K562 (cell line): Measurements from ENCODE around the gene SLC7A6. TPM values are rescaled to one million over a fixed set of nuclear protein-coding genes. Genes with fewer than 3 reads are reported as not detected.

Experiments used
- ATAC-seq: fragments of 200-7000 bp; cut with Tn5 transposase; 3 replicates; pipeline ENCODE4 v1.9.1; 2020; ENCODE audit warnings: moderate library complexity
- BruUV-seq: library from RNA; stranded (reverse); fragments of 400-500 nt; replicated peaks from 2 replicates; lab custom pipeline; 2021; lab: Mats Ljungman, UMichigan
- CTCF ChIA-PET: fragments of 300-600 bp; formaldehyde crosslinking; extraction: SDS; loops from one replicate; lab custom pipeline; 2021; ENCODE audit warnings: low intra/inter-chr PET ratio; lab: Yijun Ruan, JAX
- POLR2A ChIA-PET: fragments of 300-600, 350-650 bp; sonication (Branson Sonifier 250); formaldehyde crosslinking; extraction: SDS; loops from one replicate; lab custom pipeline; 2021; ENCODE audit warnings: antibody characterized with exemption, inconsistent platforms; lab: Yijun Ruan, JAX
- DNase-seq, 4 experiments: peaks; one replicate each; pipeline versions ENCODE4 v3.0.0 to v3.0.0-alpha.2; 2011 to 2018; ENCODE audit warnings: low spot score in 3 of 4, mixed read lengths in 3 of 4; ENCODE audit errors: extremely low read depth in 1 of 4
- FAIRE-seq: peaks from 2 replicates; lab custom pipeline; 2011; peaks lifted over from hg19 to GRCh38; lab: Jason Lieb, UNC
- H2AFZ ChIP-seq: 2 replicates; pipeline ENCODE4 v1.6.0; 2011; ENCODE audit warnings: low read depth, low read length, control low read depth, inconsistent platforms
- H3K27ac ChIP-seq: fragments of 200-600 bp; 3 replicates; pipeline ENCODE4 v1.8.0; 2011; ENCODE audit warnings: low read depth, mild to moderate bottlenecking, control low read depth, inconsistent platforms, low read length, moderate library complexity, mixed read lengths; ENCODE audit errors: extremely low read depth
- H3K27me3 ChIP-seq, 2 experiments: fragments of 300-600 bp in 1 of 2; 2 replicates in 1 of 2; 3 replicates in 1 of 2; pipeline versions ENCODE4 v1.6.0 to v1.8.0; 2011; ENCODE audit warnings: inconsistent platforms in 2 of 2, low read length in 2 of 2, mild to moderate bottlenecking in 1 of 2, mixed read lengths in 1 of 2, moderate library complexity in 1 of 2; ENCODE audit not compliant: control insufficient read depth in 2 of 2, insufficient read depth in 2 of 2
- H3K36me3 ChIP-seq: fragments of 300-600 bp; 3 replicates; pipeline ENCODE4 v1.8.0; 2011; ENCODE audit warnings: mild to moderate bottlenecking, low read length, inconsistent platforms; ENCODE audit not compliant: control insufficient read depth, insufficient read depth
- H3K4me1 ChIP-seq, 2 experiments: fragments of 200-600 bp in 1 of 2; replicated peaks in 1 of 2; 2 replicates in 1 of 2; 3 replicates in 1 of 2; pipeline versions ENCODE4 v1.5.1 to v1.8.0; 2011; ENCODE audit warnings: inconsistent platforms in 2 of 2, low read length in 2 of 2, mild to moderate bottlenecking in 1 of 2, mixed read lengths in 1 of 2, moderate library complexity in 1 of 2; ENCODE audit not compliant: control insufficient read depth in 2 of 2, insufficient read depth in 2 of 2
- H3K4me2 ChIP-seq: 2 replicates; pipeline ENCODE4 v1.6.1; 2011; ENCODE audit warnings: low read length, control low read depth, inconsistent platforms, mixed read lengths; ENCODE audit not compliant: insufficient read depth
- H3K4me3 ChIP-seq: fragments of 200-600 bp; sonication (generic), shearing (Covaris generic); 2 replicates; pipeline ENCODE4 v1.5.1; 2016; ENCODE audit warnings: control low read depth, inconsistent platforms
- H3K79me2 ChIP-seq: fragments of 200-600 bp; 3 replicates; pipeline ENCODE4 v1.8.0; 2011; ENCODE audit warnings: low read length, inconsistent platforms; ENCODE audit not compliant: control insufficient read depth, insufficient read depth
- H3K9ac ChIP-seq, 2 experiments: 2 replicates each; pipeline versions ENCODE4 v1.6.0 to v1.6.1; 2011; ENCODE audit warnings: low read depth in 2 of 2, low read length in 2 of 2, control low read depth in 1 of 2, inconsistent platforms in 1 of 2, mild to moderate bottlenecking in 1 of 2, mixed read lengths in 1 of 2; ENCODE audit not compliant: insufficient read depth in 1 of 2
- H3K9me1 ChIP-seq: one replicate; pipeline ENCODE4 v1.6.0; 2011; ENCODE audit warnings: inconsistent platforms, mild to moderate bottlenecking, low read length, moderate library complexity; ENCODE audit not compliant: control insufficient read depth, insufficient read depth
- H3K9me3 ChIP-seq: replicated peaks from 2 replicates; pipeline ENCODE4 v1.5.1; 2011; ENCODE audit warnings: low read depth, low read length, inconsistent platforms; ENCODE audit not compliant: control insufficient read depth, insufficient read depth
- H4K20me1 ChIP-seq: replicated peaks from 2 replicates; pipeline ENCODE4 v1.6.1; 2011; ENCODE audit warnings: low read length, inconsistent platforms, mixed read lengths; ENCODE audit not compliant: control insufficient read depth, insufficient read depth
- CHCHD3 ChIP-seq: fragments of 250-450 bp; sonication (Bioruptor Pico); IDR thresholded peaks from 2 replicates; pipeline ENCODE4 v2.1.2; 2022; ENCODE audit warnings: mild to moderate bottlenecking
- CREBBP ChIP-seq: IDR thresholded peaks from one replicate; pipeline ENCODE4 v1.6.1; 2012; ENCODE audit warnings: low read depth, mild to moderate bottlenecking, control low read depth, inconsistent platforms, low read length
- GATA2 ChIP-seq: sonication (generic); formaldehyde crosslinking; IDR thresholded peaks from 2 replicates; pipeline ENCODE4 v1.4.0; 2020; ENCODE audit warnings: mild to moderate bottlenecking, missing genetic modification reagents
- GMEB1 ChIP-seq: fragments of 250-450 bp; sonication (Bioruptor Pico); IDR thresholded peaks from 2 replicates; pipeline ENCODE4 v1.4.0; 2020; ENCODE audit warnings: mild to moderate bottlenecking
- MAZ ChIP-seq, 2 experiments: fragments of 450-650 bp in 1 of 2; sonication (generic) in 1 of 2; formaldehyde crosslinking; IDR thresholded peaks in 1 of 2; conservative IDR thresholded peaks in 1 of 2; 2 replicates each; pipeline versions ENCODE4 v1.4.0 to v1.5.0; 2020; ENCODE audit warnings: mild to moderate bottlenecking in 1 of 2, missing genetic modification reagents in 1 of 2
- MTF1 ChIP-seq: fragments of 250-450 bp; sonication (Bioruptor Pico); IDR thresholded peaks from 2 replicates; pipeline ENCODE4 v1.9.0; 2021; ENCODE audit warnings: moderate library complexity, mild to moderate bottlenecking, inconsistent platforms, borderline replicate concordance
- NCOA1 ChIP-seq: fragments of 450-650 bp; IDR thresholded peaks from 2 replicates; pipeline ENCODE4 v1.6.1; 2016; ENCODE audit warnings: low read depth
- NFATC3 ChIP-seq: fragments of 450-650 bp; IDR thresholded peaks from 2 replicates; pipeline ENCODE4 v1.6.1; 2017; ENCODE audit warnings: mild to moderate bottlenecking
- NFRKB ChIP-seq: fragments of 450-650 bp; IDR thresholded peaks from 2 replicates; pipeline ENCODE4 v1.6.1; 2016; ENCODE audit warnings: low read depth
- NRF1 ChIP-seq, 2 experiments: fragments of 450-650 bp; IDR thresholded peaks in 1 of 2; conservative IDR thresholded peaks in 1 of 2; 2 replicates each; pipeline ENCODE4 v1.6.1; 2014; ENCODE audit warnings: mild to moderate bottlenecking in 2 of 2
- POLR2AphosphoS2 ChIP-seq: IDR thresholded peaks from 2 replicates; pipeline ENCODE4 v1.6.1; 2012; ENCODE audit warnings: low read length, improper control_type of control experiment
- RHOXF2B ChIP-seq: fragments of 250-450 bp; sonication (Bioruptor Pico); conservative IDR thresholded peaks from 2 replicates; pipeline ENCODE4 v1.5.1; 2021
- ZKSCAN8 ChIP-seq: fragments of 200-800 bp; sonication (Bioruptor generic); IDR thresholded peaks from 2 replicates; pipeline ENCODE4 v1.6.1; 2016; ENCODE audit warnings: missing genetic modification characterization, missing compliant biosample characterization
- ZNF121 ChIP-seq: sonication (generic); formaldehyde crosslinking; conservative IDR thresholded peaks from 2 replicates; pipeline ENCODE4 v1.8.0; 2022; ENCODE audit warnings: missing genetic modification reagents
- ZNF354B ChIP-seq: fragments of 250-450 bp; sonication (Bioruptor Pico); IDR thresholded peaks from 2 replicates; pipeline ENCODE4 v1.4.0; 2020
- ZNF512 ChIP-seq: IDR thresholded peaks from 2 replicates; pipeline ENCODE4 v1.6.1; 2016; ENCODE audit warnings: missing genetic modification characterization, missing compliant biosample characterization
- ZNF76 ChIP-seq: fragments of 250-450 bp; sonication (Bioruptor Pico); IDR thresholded peaks from 2 replicates; pipeline ENCODE4 v1.4.0; 2020; ENCODE audit warnings: mild to moderate bottlenecking, moderate library complexity, borderline replicate concordance
- WGBS: fragments of 100-300 bp; shearing (Covaris generic); methylation state at CpG from one replicate; pipeline ENCODE4 v1.1.6; 2016; ENCODE audit warnings: low coverage, mixed read lengths; ENCODE audit not compliant: insufficient coverage; ENCODE audit errors: missing lambda C conversion rate; 5-methylcytosine and 5-hydroxymethylcytosine counted together
- in situ Hi-C: fragments of 300-500 bp; cut with MboI; formaldehyde crosslinking; loops from 4 replicates; pipeline ENCODE4 v1.15.0; 2018; ENCODE audit warnings: inconsistent platforms, mixed read lengths
- intact Hi-C: fragments of 100-400 bp; cut with micrococcal nuclease; formaldehyde crosslinking; loops from 2 replicates; pipeline ENCODE4 v1.14.2; 2022
- polyA plus RNA-seq, 8 experiments: library from polyadenylated mRNA; depleted of rRNA in 4 of 8; stranded (reverse) in 5 of 8; unstranded in 3 of 8; fragments of >200 nt; fragmentation: Nextera tagmentation in 2 of 8; fragmentation: Illumina TruSeq in 1 of 8; extraction: Ambion mirVana in 2 of 8; extraction: Trizol in 1 of 8; gene quantifications; 2 replicates each; pipeline versions ENCODE4 v1.2.1 to v1.2.3, GENCODE V29; 2011 to 2014; ENCODE audit warnings: inconsistent platforms in 1 of 8, missing spikeins in 1 of 8
- total RNA-seq, 7 experiments: library from RNA; depleted of rRNA in 6 of 7; stranded (reverse); fragments of >200 nt in 6 of 7; fragmentation: Illumina TruSeq in 2 of 7; extraction: Trizol in 2 of 7; gene quantifications; 2 replicates each; pipeline versions ENCODE4 v1.2.1 to v1.2.3, GENCODE V29; 2011 to 2021; ENCODE audit warnings: low replicate concordance in 1 of 7

SLC7A6 gene
- total and polyA plus RNA-seq, 9 of the 15 experiments (the other 6 are each of a cell fraction or from before 2014, with no cell fraction given), result 12.6 to 60.1 (median 29.8) TPM

- no peaks in the 10 kb centered on the region for H3K9me3 ChIP-seq
- ChIA-PET POLR2A (interaction anchor here (0.6 to 0.8 kb wide), 3 partner anchors 14 to 1122 kb away, joined by 3 read pairs; no protein-coding TSS in a partner anchor), CTCF (interaction anchor here (0.6 kb wide), 1 partner anchor 698 kb away, joined by 3 read pairs; no protein-coding TSS in a partner anchor)
- no peak overlapping the region for H3K4me3 ChIP-seq
- intact Hi-C loops, result no loop called here
- H3K9me1 ChIP-seq, result no peaks in the 10 kb centered on the region
- H3K27ac ChIP-seq, result no peak overlapping the region
- FAIRE-seq (no peak), DNase-seq (no peak), ATAC-seq (no peak)
- H3K9ac ChIP-seq, result no peak overlapping the region
- H3K27me3 ChIP-seq, result no peaks in the 10 kb centered on the region
- peaks cover 6 to 31% of the 10 kb centered on the region in 2 experiments for H3K4me1 ChIP-seq
- no peak overlapping the region for H2AFZ ChIP-seq
- H4K20me1 ChIP-seq, result peaks cover 7% of the 10 kb centered on the region; the same call in 1 of the 2 replicates
- H3K36me3 ChIP-seq, result peaks cover 74% of the 10 kb centered on the region
- H3K4me2 ChIP-seq, result no peak overlapping the region
- TF ChIP-seq NRF1 (conservative IDR thresholded peaks at IDR 0.05 in 1 of 2, IDR thresholded peaks at IDR 0.05 in 1 of 2) (no peak), GATA2 (CRISPR knock-in tag) (no peak), NFATC3 (no peak), GMEB1 (CRISPR knock-in tag) (no peak), ZNF121 (CRISPR knock-in tag) (no peak), ZNF512 (tag) (no peak), ZNF76 (no peak), ZKSCAN8 (CRISPR knock-in tag) (no peak), POLR2AphosphoS2 (no peak), CREBBP (no peak), ZNF354B (CRISPR knock-in tag) (no peak), CHCHD3 (no peak), MTF1 (CRISPR knock-in tag) (no peak), NFRKB (no peak), RHOXF2B (no peak), NCOA1 (no peak), MAZ (CRISPR knock-in tag; conservative IDR thresholded peaks at IDR 0.05 in 1 of 2, IDR thresholded peaks at IDR 0.05 in 1 of 2) (no peak)
- in situ Hi-C loops, result no loop called here
- WGBS, result 89% methylated on average over 4 of the region's 5 CpGs
- no TSS peak for BruUV-seq
- H3K79me2 ChIP-seq, result peaks cover 32% of the 10 kb centered on the region
Observed at GRCh38 chr16:68284847-68285246, 20.5 kb downstream of the SLC7A6 start.
